C4-2B (cell line): ENCODE data around the gene TMEM215.

Source experiments
- CTCF ChIP-seq: fragments of 450-650 bp; conservative IDR thresholded peaks from 2 replicates; pipeline ENCODE4 v1.5.1; 2017; ENCODE audit warnings: mild to moderate bottlenecking
- ZFX ChIP-seq: fragments of 450-650 bp; IDR thresholded peaks from 2 replicates; pipeline ENCODE4 v1.6.1; 2017

DNA sequence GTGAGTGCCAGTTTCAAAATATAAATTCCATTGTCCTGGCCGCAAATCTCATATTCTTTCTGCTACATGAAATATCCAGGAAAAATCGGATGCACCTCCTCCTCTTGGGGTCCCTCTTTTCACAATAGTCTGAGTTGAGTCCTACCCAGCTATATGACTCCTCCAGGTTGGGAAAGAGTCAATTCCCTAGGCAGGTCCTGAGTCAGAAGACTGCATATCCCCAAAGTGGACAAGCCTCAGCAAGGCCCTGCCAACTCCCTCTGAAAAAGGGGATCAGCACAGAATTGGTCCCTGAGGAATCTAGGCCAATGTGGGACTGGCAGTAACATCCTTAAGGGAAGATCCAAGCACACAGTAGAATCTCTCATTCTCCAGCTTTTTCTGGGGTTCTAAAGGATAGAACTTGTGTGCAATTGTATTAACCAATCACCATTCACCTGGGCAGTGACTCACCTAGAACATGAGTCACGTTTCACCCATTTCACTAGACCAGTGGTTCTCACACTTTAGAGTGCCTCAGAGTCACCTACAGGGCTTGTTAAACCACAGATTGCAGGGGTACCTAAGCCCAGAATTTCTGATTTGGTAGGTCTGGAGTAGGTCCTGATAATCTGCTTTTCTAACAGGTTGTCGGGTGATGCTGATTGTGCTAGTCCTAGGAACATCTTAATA is 44.7 kb upstream of the TMEM215 start:
- no peak for TF ChIP-seq CTCF
- TF ChIP-seq ZFX = no peak
